Activated naive CD4-positive, alpha-beta T cell treated with anti-CD3 and anti-CD28 coated beads for 36 hours (primary cell): ENCODE data around the gene GPR37. TPM values are rescaled to one million over a fixed set of nuclear protein-coding genes. Genes with fewer than 3 reads are reported as not detected.

Experiments
- CTCF ChIA-PET: fragments of 350-600 bp; sonication (Branson Sonifier 250); formaldehyde crosslinking; loops from one replicate; lab custom pipeline; 2021; ENCODE audit warnings: antibody characterized with exemption; lab: Charles Lee
- DNase-seq: peaks from one replicate; pipeline ENCODE4 v3.0.0-alpha.2; 2020
- H3K27ac Mint-ChIP-seq: one replicate; pipeline ENCODE4 v1.8.0; 2021; ENCODE audit warnings: mild to moderate bottlenecking, mixed read lengths
- H3K27me3 Mint-ChIP-seq: one replicate; pipeline ENCODE4 v1.8.0; 2021; ENCODE audit warnings: low read depth, mixed read lengths
- H3K36me3 Mint-ChIP-seq: one replicate; pipeline ENCODE4 v1.8.0; 2021; ENCODE audit warnings: low read depth, mixed read lengths
- H3K4me1 Mint-ChIP-seq: one replicate; pipeline ENCODE4 v1.8.0; 2021; ENCODE audit warnings: low read depth, mixed read lengths
- H3K4me3 Mint-ChIP-seq: one replicate; pipeline ENCODE4 v1.8.0; 2021; ENCODE audit warnings: mild to moderate bottlenecking, moderate library complexity, mixed read lengths
- H3K9me3 Mint-ChIP-seq: one replicate; pipeline ENCODE4 v1.8.0; 2021; ENCODE audit warnings: mixed read lengths
- intact Hi-C: fragments of 100-400 bp; cut with micrococcal nuclease; formaldehyde crosslinking; loops from one replicate; pipeline ENCODE4 v1.15.1; 2023
- total RNA-seq, 2 experiments: library from RNA; stranded (reverse); gene quantifications; one replicate each; pipeline ENCODE4 v1.2.3, GENCODE V29; 2021

Gene GPR37
- total RNA-seq, 2 experiments from 2014 or later, result not detected

GRCh38 chr7:124791426-124791825 lies 25.8 kb upstream of the GPR37 start:
- Mint-ChIP-seq H3K27ac (no peak overlapping the region), H3K27me3 (peaks cover 53% of the 10 kb centered on the region), H3K4me1 (no peaks in the 10 kb centered on the region), H3K9me3 (peaks cover 6% of the 10 kb centered on the region), H3K4me3 (no peak overlapping the region), H3K36me3 (no peaks in the 10 kb centered on the region)
- CTCF ChIA-PET, result no interaction called here
- DNase-seq, result no peak
- intact Hi-C loops, result no loop called here

GRCh38 chr7:124790645-124791044 lies 25.1 kb upstream of the GPR37 start:
- no peak overlapping the region for H3K4me3 Mint-ChIP-seq
- CTCF ChIA-PET, result no interaction called here
- intact Hi-C loops, result no loop called here
- H3K9me3 Mint-ChIP-seq, result peaks cover under 1% of the 10 kb centered on the region
- peaks cover 52% of the 10 kb centered on the region for H3K27me3 Mint-ChIP-seq
- H3K36me3 Mint-ChIP-seq, result no peaks in the 10 kb centered on the region
- no peaks in the 10 kb centered on the region for H3K4me1 Mint-ChIP-seq
- no peak for DNase-seq
- H3K27ac Mint-ChIP-seq, result no peak overlapping the region

GRCh38 chr7:124785994-124786393 lies 20.4 kb upstream of the GPR37 start:
- Mint-ChIP-seq H3K36me3 (no peaks in the 10 kb centered on the region), H3K9me3 (no peaks in the 10 kb centered on the region), H3K27me3 (peaks cover 35% of the 10 kb centered on the region), H3K4me1 (no peaks in the 10 kb centered on the region), H3K4me3 (no peak overlapping the region), H3K27ac (no peak overlapping the region)
- CTCF ChIA-PET, result interaction anchor here (0.6 kb wide), 1 partner anchor 480 kb away, joined by 4 read pairs; no protein-coding TSS in a partner anchor
- DNase-seq, result no peak
- intact Hi-C loops, result loop anchor here (1.0 to 5.0 kb wide), 3 partner anchors 631 to 989 kb away; no protein-coding TSS in a partner anchor

GRCh38 chr7:124784879-124785818 lies 19.6 kb upstream of the GPR37 start:
- peaks cover 28% of the 10 kb centered on the region for H3K27me3 Mint-ChIP-seq
- intact Hi-C loops, result loop anchor here (1.0 to 5.0 kb wide), 3 partner anchors 630 to 988 kb away; no protein-coding TSS in a partner anchor
- CTCF ChIA-PET, result interaction anchor here (0.6 to 0.7 kb wide), 4 partner anchors 182 to 1103 kb away, joined by 3 to 4 read pairs (median 3); no protein-coding TSS in a partner anchor
- peak; percentile 32 for DNase-seq
- H3K4me3 Mint-ChIP-seq, result no peak overlapping the region
- H3K27ac Mint-ChIP-seq, result no peak overlapping the region
- H3K9me3 Mint-ChIP-seq, result no peaks in the 10 kb centered on the region
- no peaks in the 10 kb centered on the region for H3K4me1 Mint-ChIP-seq
- no peaks in the 10 kb centered on the region for H3K36me3 Mint-ChIP-seq

GRCh38 chr7:124783271-124783670 lies 17.7 kb upstream of the GPR37 start:
- intact Hi-C loops, result no loop called here

DNA sequence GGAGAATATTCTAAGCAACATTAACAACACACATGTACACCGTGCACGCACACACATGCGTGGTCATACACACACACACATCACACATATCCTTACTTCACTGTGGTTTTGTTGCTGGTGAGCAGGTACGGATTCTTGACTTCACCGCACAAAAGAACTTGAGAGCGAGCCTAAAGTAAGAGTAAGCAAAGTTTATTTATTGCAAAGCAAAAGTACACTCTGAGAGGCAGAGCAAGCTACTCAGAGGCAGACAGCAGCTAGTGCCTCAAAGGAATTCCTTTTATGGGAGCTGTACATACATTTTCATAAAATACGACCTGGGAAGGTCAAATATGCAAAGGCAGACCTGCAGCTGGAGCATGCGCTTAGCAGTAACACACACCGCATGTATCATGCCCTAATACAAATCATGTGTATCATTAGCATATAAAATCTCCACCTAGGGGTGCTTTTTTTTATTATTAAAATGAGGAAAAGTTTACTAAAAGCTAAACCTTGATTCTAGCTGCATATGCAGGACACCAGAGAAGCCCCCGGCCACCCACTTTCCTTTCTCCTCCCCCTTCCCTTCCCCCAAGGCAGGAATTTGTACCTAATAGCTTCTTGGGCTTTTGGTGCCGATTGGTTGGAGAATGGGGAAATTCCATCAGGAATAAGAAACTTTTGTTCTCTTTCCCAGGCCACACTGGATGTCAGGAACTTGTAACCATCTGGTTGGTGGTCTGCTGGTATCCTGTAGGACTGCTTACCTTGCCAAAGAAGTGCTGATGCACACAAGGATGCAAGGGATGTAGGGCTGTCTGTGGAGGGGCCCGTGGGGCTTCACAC lies 16.5 kb upstream of the GPR37 start:
- no peak overlapping the region for H3K4me3 Mint-ChIP-seq
- CTCF ChIA-PET, result no interaction called here
- intact Hi-C loops, result no loop called here
- H3K27me3 Mint-ChIP-seq, result peaks cover 18% of the 10 kb centered on the region
- H3K9me3 Mint-ChIP-seq, result no peaks in the 10 kb centered on the region
- H3K36me3 Mint-ChIP-seq, result no peaks in the 10 kb centered on the region
- H3K4me1 Mint-ChIP-seq, result no peaks in the 10 kb centered on the region
- H3K27ac Mint-ChIP-seq, result no peak overlapping the region
- DNase-seq, result no peak

More at GRCh38 chr7:124783271-124783670, 17.7 kb upstream of the GPR37 start:
- no peaks in the 10 kb centered on the region for H3K36me3 Mint-ChIP-seq
- H3K4me3 Mint-ChIP-seq, result no peak overlapping the region
- CTCF ChIA-PET, result no interaction called here
- no peaks in the 10 kb centered on the region for H3K9me3 Mint-ChIP-seq
- H3K27me3 Mint-ChIP-seq, result peaks cover 20% of the 10 kb centered on the region
- no peak overlapping the region for H3K27ac Mint-ChIP-seq
- no peak for DNase-seq
- H3K4me1 Mint-ChIP-seq, result no peaks in the 10 kb centered on the region

DNA sequence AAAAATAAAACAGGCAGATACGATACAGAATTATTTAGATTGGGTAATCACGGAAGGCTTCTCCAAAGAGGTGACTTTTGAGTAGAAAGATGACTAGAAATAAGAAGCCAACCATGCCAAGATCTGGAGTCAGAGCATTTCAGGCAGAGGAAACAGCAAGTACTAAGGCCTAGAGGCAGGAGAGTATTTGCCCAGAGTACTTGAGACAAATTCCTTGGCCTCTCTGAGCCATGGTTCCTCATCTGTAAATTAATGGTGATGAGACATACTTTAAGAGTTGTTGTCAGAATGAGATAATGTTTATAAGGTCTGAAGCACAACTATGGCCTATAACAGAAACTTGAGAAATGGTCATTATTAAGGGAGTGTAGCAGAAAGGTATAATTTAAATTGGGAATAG lies 15.8 kb upstream of the GPR37 start:
- H3K4me3 Mint-ChIP-seq, result no peak overlapping the region
- no peak for DNase-seq
- H3K9me3 Mint-ChIP-seq, result no peaks in the 10 kb centered on the region
- no peaks in the 10 kb centered on the region for H3K4me1 Mint-ChIP-seq
- H3K27ac Mint-ChIP-seq, result no peak overlapping the region
- no peaks in the 10 kb centered on the region for H3K36me3 Mint-ChIP-seq
- intact Hi-C loops, result no loop called here
- CTCF ChIA-PET, result no interaction called here
- H3K27me3 Mint-ChIP-seq, result peaks cover 18% of the 10 kb centered on the region

- Mint-ChIP-seq H3K4me3 (no peak overlapping the region), H3K9me3 (no peaks in the 10 kb centered on the region), H3K27ac (no peak overlapping the region), H3K27me3 (peaks cover 14% of the 10 kb centered on the region), H3K4me1 (no peaks in the 10 kb centered on the region), H3K36me3 (no peaks in the 10 kb centered on the region)
- CTCF ChIA-PET, result interaction anchor here (0.6 kb wide), 1 partner anchor 464 kb away, joined by 4 read pairs; no protein-coding TSS in a partner anchor
- intact Hi-C loops, result no loop called here
- no peak for DNase-seq
These were observed 15.0 kb upstream of the GPR37 start for GRCh38 chr7:124780608-124781007.

GRCh38 chr7:124780056-124780455 lies 14.5 kb upstream of the GPR37 start:
- Mint-ChIP-seq H3K36me3 (no peaks in the 10 kb centered on the region), H3K27ac (no peak overlapping the region), H3K27me3 (peaks cover 12% of the 10 kb centered on the region), H3K4me3 (no peak overlapping the region), H3K4me1 (no peaks in the 10 kb centered on the region), H3K9me3 (no peaks in the 10 kb centered on the region)
- no peak for DNase-seq
- CTCF ChIA-PET, result interaction anchor here (0.6 kb wide), 1 partner anchor 463 kb away, joined by 4 read pairs; no protein-coding TSS in a partner anchor
- intact Hi-C loops, result no loop called here

DNA sequence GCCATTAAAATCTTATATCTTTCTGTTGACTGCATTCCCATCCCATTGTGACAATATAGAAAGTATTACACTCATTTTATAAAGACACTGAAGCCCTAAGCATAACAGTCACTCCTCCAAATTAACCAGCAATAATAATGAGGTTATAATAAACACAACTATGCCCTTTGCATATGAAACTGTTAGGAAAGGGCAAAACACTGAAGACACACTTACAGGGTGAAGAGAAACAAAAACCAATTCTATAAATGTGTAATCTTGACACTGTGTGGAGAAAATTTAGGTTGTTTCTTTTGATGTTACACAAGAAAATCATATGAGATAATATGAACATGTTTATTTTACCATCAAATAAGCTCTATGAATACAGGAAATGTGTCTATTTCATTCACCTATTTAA lies 14.0 kb upstream of the GPR37 start:
- Mint-ChIP-seq H3K36me3 (no peaks in the 10 kb centered on the region), H3K27me3 (peaks cover 12% of the 10 kb centered on the region), H3K4me1 (no peaks in the 10 kb centered on the region), H3K27ac (no peak overlapping the region), H3K9me3 (no peaks in the 10 kb centered on the region), H3K4me3 (no peak overlapping the region)
- CTCF ChIA-PET, result no interaction called here
- intact Hi-C loops, result no loop called here
- DNase-seq, result no peak

GRCh38 chr7:124779194-124779593 lies 13.6 kb upstream of the GPR37 start:
- no peak overlapping the region for H3K27ac Mint-ChIP-seq
- no peaks in the 10 kb centered on the region for H3K9me3 Mint-ChIP-seq
- no peaks in the 10 kb centered on the region for H3K4me1 Mint-ChIP-seq
- DNase-seq, result no peak
- intact Hi-C loops, result no loop called here
- CTCF ChIA-PET, result no interaction called here
- H3K4me3 Mint-ChIP-seq, result no peak overlapping the region
- no peaks in the 10 kb centered on the region for H3K36me3 Mint-ChIP-seq
- H3K27me3 Mint-ChIP-seq, result peaks cover 13% of the 10 kb centered on the region

DNA sequence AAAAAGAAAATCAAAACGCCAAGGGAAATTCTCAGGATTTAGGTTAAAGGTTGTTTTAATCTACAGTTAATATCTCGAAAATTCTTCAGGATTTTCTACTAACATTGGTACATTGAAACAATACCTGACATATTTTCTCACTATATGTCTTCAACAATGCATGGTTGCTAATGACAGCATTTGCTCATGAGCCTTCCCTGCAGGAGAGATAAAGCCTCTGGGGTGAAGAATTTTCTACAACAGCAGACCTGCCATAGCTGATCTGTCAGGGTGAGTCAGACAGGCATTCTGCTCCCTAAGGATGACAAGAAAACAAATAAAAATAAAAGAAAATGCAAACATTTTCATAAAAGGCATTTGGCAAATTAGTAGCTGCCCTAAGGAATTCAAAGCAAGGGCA lies 11.7 kb upstream of the GPR37 start:
- no peak overlapping the region for H3K27ac Mint-ChIP-seq
- peaks cover 22% of the 10 kb centered on the region for H3K27me3 Mint-ChIP-seq
- no peaks in the 10 kb centered on the region for H3K4me1 Mint-ChIP-seq
- H3K9me3 Mint-ChIP-seq, result no peaks in the 10 kb centered on the region
- intact Hi-C loops, result no loop called here
- no peak overlapping the region for H3K4me3 Mint-ChIP-seq
- CTCF ChIA-PET, result no interaction called here
- no peaks in the 10 kb centered on the region for H3K36me3 Mint-ChIP-seq
- no peak for DNase-seq
